IMR-90 (cell line): ENCODE measurements around the gene LGI1. TPM values are rescaled to one million over a fixed set of nuclear protein-coding genes. Genes with fewer than 3 reads are reported as not detected.

Source experiments
- ATAC-seq: fragments of 200-7000 bp; cut with Tn5 transposase; 2 replicates; pipeline ENCODE4 v1.9.1; 2020; ENCODE audit warnings: low read depth, mild to moderate bottlenecking, moderate library complexity
- BruUV-seq: library from RNA; stranded (reverse); fragments of 400-500 nt; replicated peaks from 2 replicates; lab custom pipeline; 2021; lab: Mats Ljungman, UMichigan
- CTCF ChIA-PET: fragments of 300-600 bp; formaldehyde crosslinking; extraction: SDS; loops from one replicate; lab custom pipeline; 2021; ENCODE audit warnings: antibody characterized with exemption; lab: Yijun Ruan, JAX
- POLR2A ChIA-PET: fragments of 300-600 bp; sonication (Branson Sonifier 250); formaldehyde crosslinking; loops from one replicate; lab custom pipeline; 2022; ENCODE audit warnings: antibody characterized with exemption; ENCODE audit not compliant: unreplicated experiment; lab: Charles Lee
- DNase-seq: peaks from one replicate; pipeline ENCODE4 v3.0.0; 2013
- H2AFZ ChIP-seq: replicated peaks from 2 replicates; pipeline ENCODE3; 2013; ENCODE audit warnings: low read length, mild to moderate bottlenecking; ENCODE audit not compliant: poor library complexity
- H2AK5ac ChIP-seq: 2 replicates; pipeline ENCODE4 v1.6.1; 2013; ENCODE audit warnings: low read depth, low read length, inconsistent platforms
- H2AK9ac ChIP-seq: replicated peaks from 2 replicates; pipeline ENCODE3; 2013; ENCODE audit warnings: mild to moderate bottlenecking, low read depth, low read length, moderate library complexity; ENCODE audit not compliant: poor library complexity
- H2BK120ac ChIP-seq: 2 replicates; pipeline ENCODE4 v1.6.1; 2013; ENCODE audit warnings: low read depth, low read length, inconsistent platforms
- H2BK15ac ChIP-seq: 3 replicates; pipeline ENCODE4 v1.6.1; 2013; ENCODE audit warnings: low read depth, low read length, inconsistent platforms
- H2BK20ac ChIP-seq: 2 replicates; pipeline ENCODE4 v1.6.1; 2013; ENCODE audit warnings: low read depth, mild to moderate bottlenecking, inconsistent platforms, low read length, moderate library complexity
- H2BK5ac ChIP-seq: 2 replicates; pipeline ENCODE4 v1.6.1; 2013; ENCODE audit warnings: mild to moderate bottlenecking, low read depth, low read length, inconsistent platforms; ENCODE audit not compliant: poor library complexity, severe bottlenecking
- H3K14ac ChIP-seq: replicated peaks from 2 replicates; pipeline ENCODE4 v1.6.1; 2013; ENCODE audit warnings: low read depth, low read length, inconsistent platforms
- H3K18ac ChIP-seq: 2 replicates; pipeline ENCODE4 v1.6.1; 2013; ENCODE audit warnings: low read depth, low read length, control low read depth
- H3K23ac ChIP-seq: 2 replicates; pipeline ENCODE4 v1.6.1; 2013; ENCODE audit warnings: low read depth, low read length, inconsistent platforms
- H3K27ac ChIP-seq: 2 replicates; pipeline ENCODE4 v1.5.1; 2013; ENCODE audit warnings: mild to moderate bottlenecking, control low read depth, low read length; ENCODE audit not compliant: insufficient read depth
- H3K27me3 ChIP-seq: 2 replicates; pipeline ENCODE4 v1.6.1; 2013; ENCODE audit warnings: low read length; ENCODE audit not compliant: control insufficient read depth, insufficient read depth
- H3K36me3 ChIP-seq: 2 replicates; pipeline ENCODE4 v1.6.1; 2013; ENCODE audit warnings: low read length, mixed read lengths; ENCODE audit not compliant: control insufficient read depth, insufficient read depth
- H3K4ac ChIP-seq: 2 replicates; pipeline ENCODE4 v1.6.1; 2013; ENCODE audit warnings: low read depth, low read length, inconsistent platforms
- H3K4me1 ChIP-seq: 2 replicates; pipeline ENCODE4 v1.6.1; 2013; ENCODE audit warnings: low read length, mixed read lengths; ENCODE audit not compliant: control insufficient read depth, insufficient read depth
- H3K4me2 ChIP-seq: 2 replicates; pipeline ENCODE4 v1.6.1; 2013; ENCODE audit warnings: low read depth, mild to moderate bottlenecking, control low read depth, low read length, moderate library complexity
- H3K4me3 ChIP-seq: 2 replicates; pipeline ENCODE4 v1.5.1; 2013; ENCODE audit warnings: low read depth, mild to moderate bottlenecking, control low read depth, low read length, moderate library complexity; ENCODE audit not compliant: insufficient read depth
- H3K56ac ChIP-seq: 2 replicates; pipeline ENCODE4 v1.6.1; 2013; ENCODE audit warnings: low read length, inconsistent platforms; ENCODE audit not compliant: insufficient read depth; ENCODE audit errors: extremely low read depth
- H3K79me1 ChIP-seq, 2 experiments: 2 replicates each; pipeline ENCODE4 v1.6.1; 2013; ENCODE audit warnings: low read length in 2 of 2, inconsistent platforms in 1 of 2, low read depth in 1 of 2
- H3K9ac ChIP-seq: 2 replicates; pipeline ENCODE4 v1.6.1; 2013; ENCODE audit warnings: low read depth, low read length, control low read depth
- H3K9me1 ChIP-seq: 2 replicates; pipeline ENCODE4 v1.6.1; 2013; ENCODE audit warnings: low read length, inconsistent platforms; ENCODE audit not compliant: insufficient read depth
- H3K9me3 ChIP-seq: 2 replicates; pipeline ENCODE4 v1.6.1; 2013; ENCODE audit warnings: low read length; ENCODE audit not compliant: control insufficient read depth, insufficient read depth
- H4K20me1 ChIP-seq: 2 replicates; pipeline ENCODE4 v1.6.1; 2013; ENCODE audit warnings: low read length, inconsistent platforms; ENCODE audit not compliant: insufficient read depth
- H4K5ac ChIP-seq: 2 replicates; pipeline ENCODE4 v1.6.1; 2013; ENCODE audit warnings: mild to moderate bottlenecking, low read depth, low read length, control low read depth
- H4K8ac ChIP-seq, 2 experiments: 2 replicates each; pipeline ENCODE4 v1.6.1; 2013; ENCODE audit warnings: low read depth in 2 of 2, low read length in 2 of 2, control low read depth in 1 of 2, inconsistent platforms in 1 of 2
- H4K91ac ChIP-seq: 2 replicates; pipeline ENCODE4 v1.6.1; 2013; ENCODE audit warnings: low read depth, low read length, inconsistent platforms; ENCODE audit not compliant: insufficient read depth
- BHLHE40 ChIP-seq: fragments of 150-350 bp; IDR thresholded peaks from 2 replicates; pipeline ENCODE4 v1.6.1; 2016; ENCODE audit warnings: mild to moderate bottlenecking, low read depth, low read length
- CEBPB ChIP-seq: IDR thresholded peaks from 2 replicates; pipeline ENCODE4 v1.6.1; 2012; ENCODE audit warnings: low read depth, low read length, improper control_type of control experiment
- CHD1 ChIP-seq: IDR thresholded peaks from 2 replicates; pipeline ENCODE4 v1.6.1; 2012; ENCODE audit warnings: low read depth, low read length, improper control_type of control experiment
- CTCF ChIP-seq: conservative IDR thresholded peaks from 2 replicates; pipeline ENCODE4 v1.5.1; 2012; ENCODE audit warnings: mild to moderate bottlenecking, low read depth, low read length, improper control_type of control experiment
- ELK1 ChIP-seq: fragments of 150-350 bp; IDR thresholded peaks from 2 replicates; pipeline ENCODE4 v1.6.1; 2016; ENCODE audit warnings: low read depth, mild to moderate bottlenecking, low read length, moderate library complexity, borderline replicate concordance
- FOS ChIP-seq: fragments of 150-350 bp; IDR thresholded peaks from 2 replicates; pipeline ENCODE4 v1.6.1; 2016; ENCODE audit warnings: low read depth, low read length
- MAFK ChIP-seq: IDR thresholded peaks from 2 replicates; pipeline ENCODE4 v1.6.1; 2012; ENCODE audit warnings: low read depth, low read length, improper control_type of control experiment
- MAZ ChIP-seq: IDR thresholded peaks from 2 replicates; pipeline ENCODE4 v1.6.1; 2012; ENCODE audit warnings: low read depth, mild to moderate bottlenecking, low read length, improper control_type of control experiment, moderate library complexity, borderline replicate concordance
- MXI1 ChIP-seq: IDR thresholded peaks from 2 replicates; pipeline ENCODE4 v1.6.1; 2012; ENCODE audit warnings: low read depth, mild to moderate bottlenecking, low read length, moderate library complexity, borderline replicate concordance
- NFE2L2 ChIP-seq: fragments of 150-350 bp; IDR thresholded peaks from 2 replicates; pipeline ENCODE4 v1.6.1; 2016; ENCODE audit warnings: low read depth, mild to moderate bottlenecking, low read length
- POLR2A ChIP-seq: IDR thresholded peaks from 2 replicates; pipeline ENCODE4 v1.6.1; 2012; ENCODE audit warnings: mild to moderate bottlenecking, low read depth, low read length
- RAD21 ChIP-seq: IDR thresholded peaks from 2 replicates; pipeline ENCODE4 v1.6.1; 2012; ENCODE audit warnings: low read length, improper control_type of control experiment
- RCOR1 ChIP-seq: IDR thresholded peaks from 2 replicates; pipeline ENCODE4 v1.6.1; 2012; ENCODE audit warnings: mild to moderate bottlenecking, low read length, improper control_type of control experiment; ENCODE audit not compliant: insufficient replicate concordance
- RFX5 ChIP-seq: IDR thresholded peaks from 2 replicates; pipeline ENCODE4 v1.8.0; 2012; ENCODE audit warnings: low read depth, mild to moderate bottlenecking, low read length, moderate library complexity
- SMC3 ChIP-seq: fragments of 150-350 bp; IDR thresholded peaks from 2 replicates; pipeline ENCODE4 v1.6.1; 2016; ENCODE audit warnings: low read depth, mild to moderate bottlenecking, antibody characterized with exemption, low read length, moderate library complexity
- USF2 ChIP-seq: fragments of 150-350 bp; IDR thresholded peaks from 2 replicates; pipeline ENCODE4 v1.6.1; 2017; ENCODE audit warnings: mild to moderate bottlenecking, antibody characterized with exemption, low read length, low read depth
- dilution Hi-C: fragments of 300-500 bp; cut with HindIII; formaldehyde crosslinking; loops from one replicate; pipeline ENCODE4 v1.14.3; 2018; ENCODE audit warnings: low sequenced_read_pairs; ENCODE audit not compliant: unreplicated experiment
- in situ Hi-C: fragments of 300-500 bp; cut with MboI; formaldehyde crosslinking; loops from 3 replicates; pipeline ENCODE4 v1.14.3; 2019; ENCODE audit warnings: low sequenced_read_pairs, inconsistent platforms, mixed read lengths
- intact Hi-C: fragments of 100-400 bp; cut with micrococcal nuclease; formaldehyde crosslinking; loops from 2 replicates; pipeline ENCODE4 v1.10.0; 2022
- polyA plus RNA-seq, 3 experiments: library from polyadenylated mRNA; depleted of rRNA; stranded (reverse); fragments of >200 nt; gene quantifications; 2 replicates each; pipeline ENCODE4 v1.2.3, GENCODE V29; 2012; ENCODE audit warnings: low replicate concordance in 1 of 3
- total RNA-seq: library from RNA; depleted of rRNA; stranded (reverse); fragments of >200 nt; gene quantifications from 2 replicates; pipeline ENCODE4 v1.2.3, GENCODE V29; 2012

Gene LGI1
- total and polyA plus RNA-seq, 2 of the 4 experiments (the other 2 are of a cell fraction), result not detected

GRCh38 chr10:93804200-93804599, 46.5 kb downstream of the LGI1 start:
- Histone ChIP-seq H3K18ac (no peak overlapping the region), H4K5ac (no peak overlapping the region), H3K79me1 (no peaks in the 10 kb centered on the region), H3K23ac (no peak overlapping the region), H4K20me1 (no peaks in the 10 kb centered on the region), H2BK5ac (no peak overlapping the region), H3K27ac (no peak overlapping the region), H2BK120ac (no peak overlapping the region), H2BK15ac (no peak overlapping the region), H3K9me1 (no peaks in the 10 kb centered on the region; the same call in 1 of the 2 replicates), H3K4me2 (no peak overlapping the region), H3K9ac (no peak overlapping the region), H3K56ac (no peak overlapping the region), H3K9me3 (no peaks in the 10 kb centered on the region), H3K4me3 (no peak overlapping the region), H2AFZ (no peak overlapping the region), H4K8ac (no peak overlapping the region), H3K4me1 (no peaks in the 10 kb centered on the region), H3K27me3 (peaks cover 16% of the 10 kb centered on the region), H3K14ac (no peak overlapping the region), H3K4ac (no peak overlapping the region), H3K36me3 (no peaks in the 10 kb centered on the region), H4K91ac (no peak overlapping the region), H2AK5ac (no peak overlapping the region), H2BK20ac (no peak overlapping the region), H2AK9ac (no peak overlapping the region)
- DNase-seq, result no peak
- TF ChIP-seq USF2 (no peak), MXI1 (no peak), NFE2L2 (no peak), BHLHE40 (no peak), FOS (no peak), SMC3 (no peak), RAD21 (no peak), CEBPB (no peak), CHD1 (no peak), RFX5 (no peak), MAFK (no peak), MAZ (no peak), RCOR1 (no peak), POLR2A (no peak), CTCF (no peak), ELK1 (no peak)
- dilution Hi-C loops (no loop called here), intact Hi-C loops (no loop called here), in situ Hi-C loops (no loop called here)
- ChIA-PET CTCF (interaction anchor here (3.4 kb wide), 1 partner anchor 12 kb away, joined by 12 read pairs; no protein-coding TSS in a partner anchor), POLR2A (no interaction called here)
- BruUV-seq, result no TSS peak
- ATAC-seq, result no peak
